ENCODE data around the gene CMTM8. TPM values are rescaled to one million over a fixed set of nuclear protein-coding genes. Genes with fewer than 3 reads are reported as not detected.

The CMTM8 gene
- total RNA-seq, 1 experiment from 2014 or later = 28.5 TPM

DNA sequence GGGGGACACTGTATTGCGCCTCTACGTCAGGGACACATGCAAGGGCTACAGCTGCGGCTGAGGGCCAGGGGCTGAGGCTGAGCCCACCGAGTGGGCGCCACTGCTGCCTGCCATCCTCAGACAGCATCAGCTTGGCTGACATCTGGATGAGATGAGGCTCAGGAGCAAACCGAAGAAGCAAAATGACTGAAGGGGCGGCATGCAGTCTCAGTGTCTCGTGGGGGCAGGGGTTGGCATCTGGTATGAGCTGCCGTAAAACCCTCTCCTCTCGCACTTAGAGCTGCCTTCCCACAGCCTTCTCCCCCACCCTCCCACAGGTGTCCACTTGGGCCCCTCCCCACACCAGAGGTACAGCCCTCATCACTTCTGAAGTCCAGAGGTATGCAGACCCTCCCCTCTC is 129.0 kb downstream of the CMTM8 start:
- no peak overlapping the region for H3K4me3 ChIP-seq (ENCODE audit: low read depth, low read length)
- Mint-ChIP-seq H3K4me3 (ENCODE audit: unreplicated experiment) (no peak overlapping the region), H3K9me3 (ENCODE audit: unreplicated experiment) (no peaks in the 10 kb centered on the region), H3K27me3 (ENCODE audit: insufficient read depth, unreplicated experiment) (no peaks in the 10 kb centered on the region), H3K4me1 (ENCODE audit: low read depth, unreplicated experiment) (peaks cover 18% of the 10 kb centered on the region), H3K27ac (ENCODE audit: unreplicated experiment) (peak overlapping the region; percentile 24), H3K36me3 (ENCODE audit: insufficient read depth, unreplicated experiment) (peaks cover 38% of the 10 kb centered on the region)
- no peak for TF ChIP-seq CTCF (IDR thresholded peaks at IDR 0.05; ENCODE audit: insufficient read depth in 1 of 2, low read depth in 1 of 2, low read length in 1 of 2, severe bottlenecking in 1 of 2, unreplicated experiment in 1 of 2)
- H3K9me3 ChIP-seq = no peaks in the 10 kb centered on the region
- ChIA-PET POLR2A (no interaction called here), CTCF (no interaction called here)
- intact Hi-C loops (cut with micrococcal nuclease; ENCODE audit: unreplicated experiment) = no loop called here
- H3K4me1 ChIP-seq = peaks cover 19% of the 10 kb centered on the region
- no peaks in the 10 kb centered on the region for H3K27me3 ChIP-seq (replicated peaks; ENCODE audit: control insufficient read depth, insufficient read depth, low read length)
- no TSS peak for BruUV-seq (replicated peaks)
- DNase-seq = no peak
- peaks cover 2% of the 10 kb centered on the region; the same call in 1 of the 2 replicates for H3K36me3 ChIP-seq (ENCODE audit: control insufficient read depth, insufficient read depth, low read length)

DNA sequence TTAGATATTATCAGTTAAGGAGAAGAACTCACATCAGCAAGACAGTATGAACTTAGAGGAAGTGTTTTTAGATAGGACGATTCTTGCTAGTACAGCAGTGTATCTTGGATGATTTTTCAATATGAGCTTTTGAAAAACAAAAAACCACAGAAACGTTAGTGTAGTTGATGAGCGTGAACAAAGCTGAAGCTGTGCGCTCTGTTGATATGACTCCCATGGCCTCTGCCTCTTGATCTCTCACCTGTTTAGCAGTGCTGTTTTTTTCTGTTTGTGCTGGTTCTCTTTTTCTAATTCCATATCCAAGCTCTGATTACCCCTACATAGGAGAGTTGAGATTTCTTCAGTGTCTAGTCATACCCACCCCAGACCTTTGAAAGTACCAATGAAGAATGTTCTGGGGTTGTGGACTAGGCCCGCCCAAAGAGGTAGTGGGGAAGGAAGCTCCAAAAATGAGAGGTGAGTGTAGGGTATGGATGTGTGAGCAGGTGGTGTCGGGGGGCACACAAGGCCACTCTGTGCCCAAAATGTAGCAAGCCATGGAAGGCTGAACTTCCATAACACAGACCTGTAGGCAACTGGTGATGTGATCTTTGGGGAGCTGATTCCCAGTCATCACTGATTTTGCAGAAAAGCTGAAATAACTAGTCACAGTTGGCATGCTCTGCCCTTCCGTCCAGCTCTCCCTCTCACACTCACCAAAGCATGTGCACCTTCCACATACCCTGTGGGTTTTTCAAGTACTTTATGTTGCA is 133.2 kb downstream of the CMTM8 start:
- Histone ChIP-seq H3K4me1 (peaks cover 6% of the 10 kb centered on the region), H3K36me3 (ENCODE audit: control insufficient read depth, insufficient read depth, low read length) (no peaks in the 10 kb centered on the region; the same call in 1 of the 2 replicates), H3K4me3 (ENCODE audit: low read depth, low read length) (no peak overlapping the region), H3K9me3 (no peaks in the 10 kb centered on the region), H3K27me3 (replicated peaks; ENCODE audit: control insufficient read depth, insufficient read depth, low read length) (no peaks in the 10 kb centered on the region)
- Mint-ChIP-seq H3K36me3 (ENCODE audit: insufficient read depth, unreplicated experiment) (peaks cover 23% of the 10 kb centered on the region), H3K9me3 (ENCODE audit: unreplicated experiment) (no peaks in the 10 kb centered on the region), H3K27me3 (ENCODE audit: insufficient read depth, unreplicated experiment) (no peaks in the 10 kb centered on the region), H3K4me1 (ENCODE audit: low read depth, unreplicated experiment) (peaks cover 6% of the 10 kb centered on the region), H3K27ac (ENCODE audit: unreplicated experiment) (no peak overlapping the region), H3K4me3 (ENCODE audit: unreplicated experiment) (no peak overlapping the region)
- BruUV-seq (replicated peaks) = no TSS peak
- intact Hi-C loops (cut with micrococcal nuclease; ENCODE audit: unreplicated experiment) = no loop called here
- DNase-seq = no peak
- no peak for TF ChIP-seq CTCF (IDR thresholded peaks at IDR 0.05; ENCODE audit: insufficient read depth in 1 of 2, low read depth in 1 of 2, low read length in 1 of 2, severe bottlenecking in 1 of 2, unreplicated experiment in 1 of 2)
- ChIA-PET POLR2A (interaction anchor here (0.5 kb wide), 1 partner anchor 1508 kb away, joined by 3 read pairs; no protein-coding TSS in a partner anchor), CTCF (no interaction called here)

DNA sequence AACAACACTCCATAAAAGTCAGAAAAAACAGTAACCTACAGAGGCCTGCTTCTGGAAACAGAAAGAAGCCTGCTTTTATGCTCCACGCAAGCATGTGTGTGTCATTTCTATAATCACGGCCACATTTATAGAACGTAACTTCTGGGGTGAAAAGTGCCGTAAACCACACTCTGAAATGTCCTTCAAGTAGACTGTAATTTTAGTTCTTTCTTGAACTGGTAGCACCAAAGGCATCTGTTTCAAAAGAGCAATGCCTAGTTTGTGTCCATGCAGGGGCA is 133.7 kb downstream of the CMTM8 start:
- H3K36me3 Mint-ChIP-seq (ENCODE audit: insufficient read depth, unreplicated experiment) = peaks cover 23% of the 10 kb centered on the region
- Histone ChIP-seq H3K4me1 (0 out of 2 replicates have a peak, but pooled peaks cover under 1% of the 10 kb centered on the region), H3K36me3 (ENCODE audit: control insufficient read depth, insufficient read depth, low read length) (no peaks in the 10 kb centered on the region; the same call in 1 of the 2 replicates), H3K27me3 (replicated peaks; ENCODE audit: control insufficient read depth, insufficient read depth, low read length) (no peaks in the 10 kb centered on the region), H3K9me3 (no peaks in the 10 kb centered on the region), H3K4me3 (ENCODE audit: low read depth, low read length) (no peak overlapping the region)
- no peaks in the 10 kb centered on the region for H3K9me3 Mint-ChIP-seq (ENCODE audit: unreplicated experiment)
- intact Hi-C loops (cut with micrococcal nuclease; ENCODE audit: unreplicated experiment) = no loop called here
- H3K4me1 Mint-ChIP-seq (ENCODE audit: low read depth, unreplicated experiment) = peaks cover 1% of the 10 kb centered on the region
- CTCF ChIA-PET = no interaction called here
- no peak overlapping the region for H3K27ac Mint-ChIP-seq (ENCODE audit: unreplicated experiment)
- H3K4me3 Mint-ChIP-seq (ENCODE audit: unreplicated experiment) = no peak overlapping the region
- POLR2A ChIA-PET = interaction anchor here (0.5 kb wide), 1 partner anchor 1509 kb away, joined by 3 read pairs; no protein-coding TSS in a partner anchor
- TF ChIP-seq CTCF (IDR thresholded peaks at IDR 0.05; ENCODE audit: insufficient read depth in 1 of 2, low read depth in 1 of 2, low read length in 1 of 2, severe bottlenecking in 1 of 2, unreplicated experiment in 1 of 2) = no peak
- BruUV-seq (replicated peaks) = no TSS peak
- H3K27me3 Mint-ChIP-seq (ENCODE audit: insufficient read depth, unreplicated experiment) = no peaks in the 10 kb centered on the region
- DNase-seq = no peak
